ENCODE measurements around the gene METTL16.

The METTL16 gene

GRCh38 chr17:2415081-2415480 is 96.6 kb downstream of the METTL16 start:
- TF ChIP-seq CTCF (conservative IDR thresholded peaks at IDR 0.05; ENCODE audit: low read length), result no peak
- no peak for TF ChIP-seq EZH2phosphoT487 (IDR thresholded peaks at IDR 0.05; ENCODE audit: borderline replicate concordance)
- peaks cover 29% of the 10 kb centered on the region; the same call in 1 of the 2 replicates for H3K36me3 ChIP-seq (ENCODE audit: insufficient read depth, low read length)

GRCh38 chr17:2414446-2415064 is 97.1 kb downstream of the METTL16 start:
- Histone ChIP-seq H4K20me1 (ENCODE audit: insufficient read depth, low read length, poor library complexity, severe bottlenecking) (peaks cover 3% of the 10 kb centered on the region), H3K4me3 (ENCODE audit: low read length, poor library complexity, severe bottlenecking) (no peak overlapping the region), H3K27me3 (ENCODE audit: insufficient read depth, low read length, poor library complexity, severe bottlenecking) (no peaks in the 10 kb centered on the region), H2AFZ (ENCODE audit: low read length) (no peak overlapping the region), H3F3A (ENCODE audit: low read depth) (no peaks in the 10 kb centered on the region), H3K9me3 (ENCODE audit: insufficient read depth, low read depth, low read length) (no peaks in the 10 kb centered on the region), H3K79me2 (ENCODE audit: insufficient read depth, low read length) (no peaks in the 10 kb centered on the region), H3K9ac (ENCODE audit: low read depth, low read length, poor library complexity, severe bottlenecking) (no peak overlapping the region), H3K9me2 (replicated peaks; ENCODE audit: low read depth, low read length) (no peaks in the 10 kb centered on the region), H3K4me1 (ENCODE audit: insufficient read depth, low read length, poor library complexity, severe bottlenecking) (no peaks in the 10 kb centered on the region), H3K36me3 (ENCODE audit: insufficient read depth, low read length) (peaks cover 23% of the 10 kb centered on the region; the same call in 1 of the 2 replicates), H3K4me2 (ENCODE audit: low read depth, low read length, poor library complexity, severe bottlenecking) (no peak overlapping the region)
- TF ChIP-seq CTCF (conservative IDR thresholded peaks at IDR 0.05; ENCODE audit: low read length) (no peak), EZH2phosphoT487 (IDR thresholded peaks at IDR 0.05; ENCODE audit: borderline replicate concordance) (no peak)

More at GRCh38 chr17:2415081-2415480, 96.6 kb downstream of the METTL16 start:
- Histone ChIP-seq H3K9me3 (ENCODE audit: insufficient read depth, low read depth, low read length) (no peaks in the 10 kb centered on the region), H3K79me2 (ENCODE audit: insufficient read depth, low read length) (no peaks in the 10 kb centered on the region), H3K9me2 (replicated peaks; ENCODE audit: low read depth, low read length) (no peaks in the 10 kb centered on the region), H3K4me3 (ENCODE audit: low read length, poor library complexity, severe bottlenecking) (no peak overlapping the region), H3K9ac (ENCODE audit: low read depth, low read length, poor library complexity, severe bottlenecking) (no peak overlapping the region), H4K20me1 (ENCODE audit: insufficient read depth, low read length, poor library complexity, severe bottlenecking) (peaks cover 3% of the 10 kb centered on the region), H3K4me2 (ENCODE audit: low read depth, low read length, poor library complexity, severe bottlenecking) (no peak overlapping the region), H2AFZ (ENCODE audit: low read length) (no peak overlapping the region), H3F3A (ENCODE audit: low read depth) (no peaks in the 10 kb centered on the region), H3K4me1 (ENCODE audit: insufficient read depth, low read length, poor library complexity, severe bottlenecking) (no peaks in the 10 kb centered on the region), H3K27me3 (ENCODE audit: insufficient read depth, low read length, poor library complexity, severe bottlenecking) (no peaks in the 10 kb centered on the region)

GRCh38 chr17:2412561-2413021 is 99.1 kb downstream of the METTL16 start:
- H2AFZ ChIP-seq (ENCODE audit: low read length), result no peak overlapping the region
- no peaks in the 10 kb centered on the region for H3K4me1 ChIP-seq (ENCODE audit: insufficient read depth, low read length, poor library complexity, severe bottlenecking)
- H3F3A ChIP-seq (ENCODE audit: low read depth), result no peaks in the 10 kb centered on the region
- H3K9me3 ChIP-seq (ENCODE audit: insufficient read depth, low read depth, low read length), result no peaks in the 10 kb centered on the region
- no peak for TF ChIP-seq CTCF (conservative IDR thresholded peaks at IDR 0.05; ENCODE audit: low read length)
- TF ChIP-seq EZH2phosphoT487 (IDR thresholded peaks at IDR 0.05; ENCODE audit: borderline replicate concordance), result no peak
- H3K9me2 ChIP-seq (replicated peaks; ENCODE audit: low read depth, low read length), result no peaks in the 10 kb centered on the region
- H3K36me3 ChIP-seq (ENCODE audit: insufficient read depth, low read length), result peaks cover 13% of the 10 kb centered on the region; the same call in 1 of the 2 replicates
- H3K4me3 ChIP-seq (ENCODE audit: low read length, poor library complexity, severe bottlenecking), result no peak overlapping the region
- no peak overlapping the region for H3K4me2 ChIP-seq (ENCODE audit: low read depth, low read length, poor library complexity, severe bottlenecking)
- no peak overlapping the region for H3K9ac ChIP-seq (ENCODE audit: low read depth, low read length, poor library complexity, severe bottlenecking)
- no peaks in the 10 kb centered on the region for H3K27me3 ChIP-seq (ENCODE audit: insufficient read depth, low read length, poor library complexity, severe bottlenecking)
- peaks cover 3% of the 10 kb centered on the region for H4K20me1 ChIP-seq (ENCODE audit: insufficient read depth, low read length, poor library complexity, severe bottlenecking)
- H3K79me2 ChIP-seq (ENCODE audit: insufficient read depth, low read length), result no peaks in the 10 kb centered on the region
